ENCODE results near the gene AFF3.

GRCh38 chr2:99593692-99594427, 548.5 kb downstream of the AFF3 start:
- TF ChIP-seq CTCF (IDR thresholded peaks at IDR 0.05; ENCODE audit: control extremely low read depth in 1 of 3, insufficient read depth in 1 of 3, low read depth in 1 of 3, low read length in 3 of 3) (no peak), NRF1 (IDR thresholded peaks at IDR 0.05; ENCODE audit: low read depth, low read length) (no peak), USF2 (IDR thresholded peaks at IDR 0.05; ENCODE audit: low read length) (no peak), ZNF274 (IDR thresholded peaks at IDR 0.05; ENCODE audit: borderline replicate concordance, extremely low read depth, low read length) (no peak), RBBP5 (IDR thresholded peaks at IDR 0.05; ENCODE audit: borderline replicate concordance, low read depth, low read length) (no peak)
